K562 (cell line): ENCODE results near the gene CYP2B6.

Experiments
- CTCF ChIP-seq, 3 experiments: IDR thresholded peaks in 2 of 3; conservative IDR thresholded peaks in 1 of 3; 2 replicates each; pipeline ENCODE4 v1.5.1; 2011 to 2012; ENCODE audit warnings: low read length in 3 of 3, mild to moderate bottlenecking in 3 of 3, control low read depth in 2 of 3, improper control_type of control experiment in 1 of 3, inconsistent platforms in 1 of 3, low read depth in 1 of 3, mixed read lengths in 1 of 3, moderate library complexity in 1 of 3; ENCODE audit not compliant: insufficient read depth in 2 of 3
- HMGN3 ChIP-seq: IDR thresholded peaks from 2 replicates; pipeline ENCODE4 v1.6.1; 2011; ENCODE audit warnings: borderline replicate concordance, low read depth, mild to moderate bottlenecking, mixed read lengths, low read length; ENCODE audit not compliant: insufficient read length; ENCODE audit errors: extremely low read depth

DNA sequence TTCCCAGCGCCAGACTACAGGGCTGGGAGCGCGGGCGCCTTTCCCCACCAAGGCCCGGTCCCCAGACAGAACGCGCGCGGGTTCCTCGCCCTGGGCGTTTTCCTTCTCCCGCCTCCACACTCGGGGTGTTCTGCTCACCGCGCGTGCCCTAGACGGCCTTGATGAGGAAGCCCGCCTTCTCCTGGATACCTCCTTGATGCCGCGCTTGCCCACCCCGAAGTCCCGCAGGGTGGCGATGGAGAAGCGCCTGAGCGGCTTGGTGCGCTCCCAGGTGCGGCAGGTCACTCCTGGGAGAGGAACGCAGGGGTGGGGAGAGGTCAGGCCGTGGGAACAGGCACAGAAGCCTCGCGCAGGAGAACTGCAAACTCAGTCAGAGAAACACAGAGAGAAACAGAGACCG lies 34.8 kb downstream of the CYP2B6 start:
- peak in 1 of 3 experiments; percentile 31; a peak in 1 of 6 replicates for TF ChIP-seq CTCF (IDR thresholded peaks at IDR 0.05 in 2 of 3, conservative IDR thresholded peaks at IDR 0.05 in 1 of 3; ENCODE audit: insufficient read depth in 2 of 3, low read depth in 1 of 3, low read length in 3 of 3)
- no peak for TF ChIP-seq HMGN3
